PFSK-1 (cell line): ENCODE data around the gene CCDC82.

Experiments used
- FOXP2 ChIP-seq: optimal IDR thresholded peaks from 2 replicates; pipeline ENCODE3; 2011; ENCODE audit warnings: borderline replicate concordance, control low read depth, inconsistent platforms; ENCODE audit not compliant: insufficient read depth; ENCODE audit errors: extremely low read length, extremely low read depth
- POLR2AphosphoS5 ChIP-seq: IDR thresholded peaks from 2 replicates; pipeline ENCODE4 v1.6.1; 2012; ENCODE audit warnings: low read depth, mild to moderate bottlenecking, control low read depth, low read length, moderate library complexity
- SIN3A ChIP-seq: IDR thresholded peaks from 2 replicates; pipeline ENCODE4 v1.6.1; 2012; ENCODE audit warnings: mild to moderate bottlenecking, low read length, moderate library complexity, borderline replicate concordance; ENCODE audit not compliant: insufficient read depth
- TAF1 ChIP-seq: IDR thresholded peaks from 2 replicates; pipeline ENCODE4 v1.6.1; 2012; ENCODE audit warnings: low read length, control low read depth, borderline replicate concordance; ENCODE audit not compliant: insufficient read depth
- TF ChIP-seq, protein P1 (sequence below), 2 experiments: IDR thresholded peaks; 2 replicates each; pipeline versions ENCODE4 v1.6.1 to v1.8.0; 2011 to 2012; ENCODE audit warnings: low read depth in 2 of 2, low read length in 2 of 2, control low read depth in 1 of 2, inconsistent platforms in 1 of 2, mild to moderate bottlenecking in 1 of 2, moderate library complexity in 1 of 2; ENCODE audit not compliant: insufficient read depth in 1 of 2

Gene CCDC82

DNA sequence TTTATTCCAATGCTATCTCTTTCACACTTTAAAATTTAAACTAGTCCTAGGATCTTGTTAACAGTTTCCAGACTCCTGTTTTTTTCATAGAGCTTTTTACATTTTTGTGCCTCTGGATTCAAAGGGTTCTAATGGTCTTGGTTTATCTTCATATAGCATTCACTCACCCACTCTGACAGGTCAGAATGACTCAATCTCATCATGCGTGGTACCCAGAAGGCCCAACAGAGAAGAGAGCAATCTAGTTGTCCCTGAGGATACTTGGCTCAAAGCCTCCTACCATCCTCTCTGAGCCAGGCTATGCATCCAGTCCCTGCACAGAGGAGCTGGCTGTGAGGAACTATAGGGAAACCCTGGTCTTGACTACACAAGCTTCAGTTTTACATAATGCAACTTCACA, 74.2 kb downstream of the CCDC82 start:
- TF ChIP-seq SIN3A (no peak), POLR2AphosphoS5 (no peak), FOXP2 (no peak), TAF1 (no peak)
- TF ChIP-seq, protein P1, sequence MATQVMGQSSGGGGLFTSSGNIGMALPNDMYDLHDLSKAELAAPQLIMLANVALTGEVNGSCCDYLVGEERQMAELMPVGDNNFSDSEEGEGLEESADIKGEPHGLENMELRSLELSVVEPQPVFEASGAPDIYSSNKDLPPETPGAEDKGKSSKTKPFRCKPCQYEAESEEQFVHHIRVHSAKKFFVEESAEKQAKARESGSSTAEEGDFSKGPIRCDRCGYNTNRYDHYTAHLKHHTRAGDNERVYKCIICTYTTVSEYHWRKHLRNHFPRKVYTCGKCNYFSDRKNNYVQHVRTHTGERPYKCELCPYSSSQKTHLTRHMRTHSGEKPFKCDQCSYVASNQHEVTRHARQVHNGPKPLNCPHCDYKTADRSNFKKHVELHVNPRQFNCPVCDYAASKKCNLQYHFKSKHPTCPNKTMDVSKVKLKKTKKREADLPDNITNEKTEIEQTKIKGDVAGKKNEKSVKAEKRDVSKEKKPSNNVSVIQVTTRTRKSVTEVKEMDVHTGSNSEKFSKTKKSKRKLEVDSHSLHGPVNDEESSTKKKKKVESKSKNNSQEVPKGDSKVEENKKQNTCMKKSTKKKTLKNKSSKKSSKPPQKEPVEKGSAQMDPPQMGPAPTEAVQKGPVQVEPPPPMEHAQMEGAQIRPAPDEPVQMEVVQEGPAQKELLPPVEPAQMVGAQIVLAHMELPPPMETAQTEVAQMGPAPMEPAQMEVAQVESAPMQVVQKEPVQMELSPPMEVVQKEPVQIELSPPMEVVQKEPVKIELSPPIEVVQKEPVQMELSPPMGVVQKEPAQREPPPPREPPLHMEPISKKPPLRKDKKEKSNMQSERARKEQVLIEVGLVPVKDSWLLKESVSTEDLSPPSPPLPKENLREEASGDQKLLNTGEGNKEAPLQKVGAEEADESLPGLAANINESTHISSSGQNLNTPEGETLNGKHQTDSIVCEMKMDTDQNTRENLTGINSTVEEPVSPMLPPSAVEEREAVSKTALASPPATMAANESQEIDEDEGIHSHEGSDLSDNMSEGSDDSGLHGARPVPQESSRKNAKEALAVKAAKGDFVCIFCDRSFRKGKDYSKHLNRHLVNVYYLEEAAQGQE (IDR thresholded peaks at IDR 0.05; ENCODE audit: insufficient read depth in 1 of 2, low read depth in 2 of 2, low read length in 2 of 2): no peak

DNA sequence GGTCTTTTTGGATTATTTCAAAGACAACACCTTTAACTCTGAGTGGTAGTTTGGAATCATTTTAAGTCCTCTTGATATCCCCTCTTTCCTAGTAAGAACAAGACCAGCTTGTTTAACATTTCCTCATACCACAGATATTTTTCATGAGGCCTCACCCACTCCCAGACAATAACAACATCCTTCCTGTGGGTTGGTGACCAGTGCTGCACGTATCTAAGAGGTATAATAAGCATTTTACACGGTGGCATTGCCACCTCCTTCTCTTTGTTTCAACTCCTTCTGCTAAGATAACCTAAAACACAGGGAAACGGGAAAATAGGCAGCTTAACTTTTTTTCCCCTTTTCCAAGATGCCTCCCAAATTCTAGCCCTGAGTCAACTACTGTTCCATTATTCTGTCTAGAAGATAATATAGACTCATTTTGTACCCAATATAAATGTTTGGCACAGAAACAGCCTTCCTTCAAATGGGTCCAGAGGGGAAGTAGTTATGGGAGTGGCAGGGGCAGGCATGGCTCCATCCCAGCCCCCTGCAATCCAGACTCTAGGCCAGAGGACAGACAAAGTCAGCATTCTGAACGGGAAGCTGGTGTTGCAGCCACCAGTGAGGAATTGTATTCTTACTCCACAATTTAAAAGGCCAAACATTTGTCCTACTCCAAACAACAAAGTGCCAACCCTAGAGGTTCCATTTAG, 75.2 kb downstream of the CCDC82 start:
- no peak for TF ChIP-seq POLR2AphosphoS5
- no peak for TF ChIP-seq FOXP2
- no peak for TF ChIP-seq TAF1
- TF ChIP-seq, protein P1 (IDR thresholded peaks at IDR 0.05; ENCODE audit: insufficient read depth in 1 of 2, low read depth in 2 of 2, low read length in 2 of 2): no peak
- TF ChIP-seq SIN3A: no peak

DNA sequence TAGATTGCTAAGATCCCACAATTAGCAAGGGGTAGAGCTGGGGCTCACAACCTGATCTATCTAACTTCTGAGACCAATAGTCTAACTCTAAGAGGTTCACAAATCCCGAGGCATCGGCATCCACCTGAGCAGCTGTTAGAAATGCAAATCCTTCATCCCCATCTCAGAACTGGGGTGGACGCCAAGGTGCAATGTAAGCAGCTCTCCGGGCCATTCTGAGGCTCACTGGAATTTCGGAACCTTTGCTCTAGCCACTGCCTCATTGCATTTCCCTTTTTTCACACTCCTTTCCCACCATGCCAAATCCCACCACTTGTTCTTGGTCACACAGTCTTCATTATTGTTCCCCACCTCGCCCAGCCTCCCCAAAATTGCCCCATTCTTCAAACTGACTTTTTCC, 76.5 kb downstream of the CCDC82 start:
- no peak for TF ChIP-seq TAF1
- TF ChIP-seq FOXP2: no peak
- TF ChIP-seq, protein P1 (IDR thresholded peaks at IDR 0.05; ENCODE audit: insufficient read depth in 1 of 2, low read depth in 2 of 2, low read length in 2 of 2): no peak
- no peak for TF ChIP-seq POLR2AphosphoS5
- TF ChIP-seq SIN3A: no peak

DNA sequence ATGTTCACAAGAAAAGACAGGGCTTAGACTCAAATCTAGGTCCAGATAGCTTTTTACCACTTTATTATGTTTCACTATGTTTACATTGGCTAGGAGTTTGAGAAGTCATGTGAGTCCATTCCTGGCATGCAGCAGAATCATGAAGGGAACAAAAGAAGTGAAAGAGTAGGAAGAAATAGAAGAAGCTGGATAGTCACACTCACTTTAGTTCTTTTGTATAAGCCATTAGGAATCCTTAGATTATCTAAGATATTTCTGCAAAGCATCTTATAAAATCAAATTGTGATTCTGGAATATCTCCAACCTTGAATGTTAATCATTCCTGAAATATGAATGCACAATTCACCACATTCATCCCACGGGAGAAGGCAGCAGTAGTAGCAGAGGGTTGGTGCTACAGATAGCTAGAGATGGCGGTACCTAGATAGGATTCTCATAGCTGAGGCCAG, 78.6 kb downstream of the CCDC82 start:
- TF ChIP-seq FOXP2 (no peak), TAF1 (no peak), SIN3A (no peak), POLR2AphosphoS5 (no peak)
- TF ChIP-seq, protein P1 (IDR thresholded peaks at IDR 0.05; ENCODE audit: insufficient read depth in 1 of 2, low read depth in 2 of 2, low read length in 2 of 2): no peak

DNA sequence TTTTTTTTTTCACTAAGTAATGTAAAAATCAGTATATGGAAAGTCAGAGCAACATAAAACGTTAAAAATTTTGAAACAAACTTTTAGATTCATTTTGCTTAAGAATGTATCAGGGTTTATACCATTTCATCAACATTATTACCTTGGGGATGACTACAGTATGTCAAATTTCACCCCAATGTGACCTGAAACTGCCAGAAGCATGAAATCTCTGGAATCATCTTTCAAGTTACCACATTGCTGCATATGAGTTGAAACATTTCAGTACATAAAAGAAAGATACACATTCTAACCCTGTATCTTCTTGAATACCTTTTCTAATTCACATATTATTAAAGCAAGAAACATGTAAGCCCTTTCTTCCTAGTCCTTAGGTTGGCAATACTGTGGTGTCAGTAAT, 79.5 kb downstream of the CCDC82 start:
- TF ChIP-seq POLR2AphosphoS5: no peak
- no peak for TF ChIP-seq FOXP2
- no peak for TF ChIP-seq TAF1
- TF ChIP-seq, protein P1 (IDR thresholded peaks at IDR 0.05; ENCODE audit: insufficient read depth in 1 of 2, low read depth in 2 of 2, low read length in 2 of 2): no peak
